DOHH2 (cell line): Measurements from ENCODE around the gene CACNA2D3.

ENCODE experiments used
- CTCF ChIP-seq: fragments of 200-600 bp; sonication (generic); IDR thresholded peaks from one replicate; pipeline ENCODE4 v1.5.1; 2014; ENCODE audit warnings: antibody characterized with exemption, mild to moderate bottlenecking, low read depth, low read length; ENCODE audit not compliant: poor library complexity, severe bottlenecking
- EZH2phosphoT487 ChIP-seq: fragments of 200-600 bp; sonication (generic); IDR thresholded peaks from 2 replicates; pipeline ENCODE4 v1.6.1; 2017; ENCODE audit warnings: borderline replicate concordance, mild to moderate bottlenecking, antibody characterized with exemption, low read length, moderate library complexity, mixed read lengths

GRCh38 chr3:54294214-54294613, 171.9 kb downstream of the CACNA2D3 start:
- TF ChIP-seq CTCF: no peak
- no peak for TF ChIP-seq EZH2phosphoT487
